Activated B cell treated with CpG ODN at 0.5 μM for 24 hours (primary cell): ENCODE measurements around the gene ZEB2. TPM values are rescaled to one million over a fixed set of nuclear protein-coding genes. Genes with fewer than 3 reads are reported as not detected.
A peak's percentile ranks its signal among the peaks of the same experiment; 100 is the strongest.

Experiments
- ATAC-seq: fragments of 200-7000 bp; cut with Tn5 transposase; one replicate; pipeline ENCODE4 v1.10.0; 2021; ENCODE audit warnings: low read depth, mild to moderate bottlenecking, moderate library complexity
- CTCF ChIA-PET: fragments of 350-600 bp; sonication (Branson Sonifier 250); formaldehyde crosslinking; loops from one replicate; lab custom pipeline; 2021; ENCODE audit warnings: antibody characterized with exemption; lab: Charles Lee
- POLR2A ChIA-PET: fragments of 350-600 bp; sonication (Branson Sonifier 250); formaldehyde crosslinking; loops from one replicate; lab custom pipeline; 2021; ENCODE audit warnings: antibody characterized with exemption; lab: Charles Lee
- DNase-seq: peaks from one replicate; pipeline ENCODE4 v3.0.0; 2022
- H3K27ac Mint-ChIP-seq: one replicate; pipeline ENCODE4 v1.8.0; 2020; ENCODE audit warnings: mixed read lengths
- H3K27me3 Mint-ChIP-seq: one replicate; pipeline ENCODE4 v1.8.0; 2021; ENCODE audit warnings: mixed read lengths
- H3K36me3 Mint-ChIP-seq: one replicate; pipeline ENCODE4 v1.8.0; 2021; ENCODE audit warnings: low read depth, mixed read lengths
- H3K4me1 Mint-ChIP-seq: one replicate; pipeline ENCODE4 v1.8.0; 2021; ENCODE audit warnings: mixed read lengths
- H3K4me3 Mint-ChIP-seq: one replicate; pipeline ENCODE4 v1.8.0; 2020; ENCODE audit warnings: mild to moderate bottlenecking, mixed read lengths
- H3K9me3 Mint-ChIP-seq: one replicate; pipeline ENCODE4 v1.8.0; 2020; ENCODE audit warnings: mixed read lengths
- intact Hi-C: fragments of 100-400 bp; cut with micrococcal nuclease; formaldehyde crosslinking; loops from one replicate; pipeline ENCODE4 v1.15.1; 2024
- total RNA-seq: library from RNA; stranded (reverse); gene quantifications from 2 replicates; pipeline ENCODE4 v1.2.3, GENCODE V29; 2022
- TF ChIP-seq, protein P1 (sequence below): fragments of 200-600 bp; IDR thresholded peaks from one replicate; pipeline ENCODE4 v1.8.0; 2022; ENCODE audit warnings: antibody characterized with exemption, mild to moderate bottlenecking

The ZEB2 gene
- total RNA-seq, 1 donor from 2014 or later: 200 TPM

DNA sequence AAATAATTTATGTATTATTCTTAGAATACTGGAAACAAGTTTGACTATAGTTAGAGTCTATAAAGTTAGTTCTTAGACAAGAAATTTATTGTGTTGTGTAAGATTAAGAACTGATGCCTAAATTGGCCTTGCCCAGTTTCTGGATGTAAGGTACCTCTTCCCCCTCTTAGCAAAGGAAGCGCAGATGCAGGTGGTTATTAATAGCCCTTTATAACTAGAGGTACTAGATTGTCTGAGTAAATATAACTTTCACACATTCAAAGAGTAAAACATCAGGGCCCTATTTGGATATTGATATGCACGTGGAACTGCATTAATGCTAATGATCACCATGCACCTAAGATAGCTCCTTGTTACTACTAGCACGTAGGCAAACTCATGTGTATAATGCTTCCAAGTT, 100.7 kb downstream of the ZEB2 start:
- no peak overlapping the region for H3K27ac Mint-ChIP-seq
- no peak for DNase-seq
- no peak overlapping the region for H3K4me3 Mint-ChIP-seq
- intact Hi-C loops: no loop called here
- H3K36me3 Mint-ChIP-seq: peaks cover 70% of the 10 kb centered on the region
- H3K9me3 Mint-ChIP-seq: peaks cover 3% of the 10 kb centered on the region
- no peak for ATAC-seq
- POLR2A ChIA-PET: no interaction called here
- H3K4me1 Mint-ChIP-seq: peaks cover 39% of the 10 kb centered on the region
- CTCF ChIA-PET: no interaction called here
- TF ChIP-seq, protein P1, sequence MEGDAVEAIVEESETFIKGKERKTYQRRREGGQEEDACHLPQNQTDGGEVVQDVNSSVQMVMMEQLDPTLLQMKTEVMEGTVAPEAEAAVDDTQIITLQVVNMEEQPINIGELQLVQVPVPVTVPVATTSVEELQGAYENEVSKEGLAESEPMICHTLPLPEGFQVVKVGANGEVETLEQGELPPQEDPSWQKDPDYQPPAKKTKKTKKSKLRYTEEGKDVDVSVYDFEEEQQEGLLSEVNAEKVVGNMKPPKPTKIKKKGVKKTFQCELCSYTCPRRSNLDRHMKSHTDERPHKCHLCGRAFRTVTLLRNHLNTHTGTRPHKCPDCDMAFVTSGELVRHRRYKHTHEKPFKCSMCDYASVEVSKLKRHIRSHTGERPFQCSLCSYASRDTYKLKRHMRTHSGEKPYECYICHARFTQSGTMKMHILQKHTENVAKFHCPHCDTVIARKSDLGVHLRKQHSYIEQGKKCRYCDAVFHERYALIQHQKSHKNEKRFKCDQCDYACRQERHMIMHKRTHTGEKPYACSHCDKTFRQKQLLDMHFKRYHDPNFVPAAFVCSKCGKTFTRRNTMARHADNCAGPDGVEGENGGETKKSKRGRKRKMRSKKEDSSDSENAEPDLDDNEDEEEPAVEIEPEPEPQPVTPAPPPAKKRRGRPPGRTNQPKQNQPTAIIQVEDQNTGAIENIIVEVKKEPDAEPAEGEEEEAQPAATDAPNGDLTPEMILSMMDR: no peak
- no peaks in the 10 kb centered on the region for H3K27me3 Mint-ChIP-seq

- Mint-ChIP-seq H3K4me3 (no peak overlapping the region), H3K27me3 (no peaks in the 10 kb centered on the region), H3K36me3 (peaks cover 62% of the 10 kb centered on the region), H3K27ac (peak overlapping the region; percentile 9), H3K9me3 (peaks cover 3% of the 10 kb centered on the region), H3K4me1 (peaks cover 21% of the 10 kb centered on the region)
- POLR2A ChIA-PET: interaction anchor here (0.5 to 0.6 kb wide), 2 partner anchors 12 to 493 kb away, joined by 3 to 7 read pairs; no protein-coding TSS in a partner anchor
- TF ChIP-seq, protein P1: no peak
- intact Hi-C loops: loop anchor here (2.0 kb wide), 1 partner anchor 15 kb away; no protein-coding TSS in a partner anchor
- CTCF ChIA-PET: no interaction called here
- ATAC-seq (no peak), DNase-seq (no peak)
These were observed 104.5 kb downstream of the ZEB2 start for GRCh38 chr2:144415386-144415785.

- H3K36me3 Mint-ChIP-seq: peaks cover 62% of the 10 kb centered on the region
- no peak overlapping the region for H3K4me3 Mint-ChIP-seq
- peak overlapping the region; percentile 36 for H3K27ac Mint-ChIP-seq
- intact Hi-C loops: loop anchor here (1.0 to 2.0 kb wide), 2 partner anchors 8 to 16 kb away; no protein-coding TSS in a partner anchor
- no peak for DNase-seq
- TF ChIP-seq, protein P1: no peak
- CTCF ChIA-PET: no interaction called here
- peaks cover 21% of the 10 kb centered on the region for H3K4me1 Mint-ChIP-seq
- peak; percentile 71 for ATAC-seq
- POLR2A ChIA-PET: interaction anchor here (0.5 to 1.4 kb wide), 2 partner anchors 12 to 23 kb away, joined by 3 to 4 read pairs; no protein-coding TSS in a partner anchor
- no peaks in the 10 kb centered on the region for H3K27me3 Mint-ChIP-seq
- H3K9me3 Mint-ChIP-seq: peaks cover 3% of the 10 kb centered on the region
These were observed 105.5 kb downstream of the ZEB2 start for GRCh38 chr2:144414324-144414845.

- H3K9me3 Mint-ChIP-seq: peaks cover 3% of the 10 kb centered on the region
- ATAC-seq (no peak), DNase-seq (no peak)
- no peaks in the 10 kb centered on the region for H3K27me3 Mint-ChIP-seq
- ChIA-PET POLR2A (no interaction called here), CTCF (no interaction called here)
- H3K4me1 Mint-ChIP-seq: peaks cover 26% of the 10 kb centered on the region
- H3K4me3 Mint-ChIP-seq: no peak overlapping the region
- H3K27ac Mint-ChIP-seq: no peak overlapping the region
- intact Hi-C loops: no loop called here
- H3K36me3 Mint-ChIP-seq: peaks cover 69% of the 10 kb centered on the region
- TF ChIP-seq, protein P1: no peak
These were observed 107.2 kb downstream of the ZEB2 start for GRCh38 chr2:144412709-144413108.

DNA sequence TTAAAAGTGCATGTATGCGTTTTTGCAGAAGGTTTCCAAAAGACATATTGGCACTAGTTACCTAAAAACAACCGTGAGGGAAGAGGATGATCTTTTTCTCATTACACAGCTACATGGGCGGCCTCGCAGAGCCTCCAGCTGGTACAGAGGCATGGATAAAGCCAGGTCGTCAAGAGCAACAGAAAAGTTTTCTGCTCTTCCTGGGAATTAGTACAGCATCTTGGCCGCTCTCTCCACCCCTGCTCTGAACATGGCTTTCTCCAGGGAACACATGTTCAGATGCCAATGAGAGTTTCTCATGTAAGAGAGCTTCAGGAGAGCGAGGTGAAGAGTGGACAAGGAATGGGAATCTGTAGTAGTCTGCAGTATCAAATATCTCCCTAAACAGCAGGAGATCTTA, 108.4 kb downstream of the ZEB2 start:
- Mint-ChIP-seq H3K36me3 (peaks cover 68% of the 10 kb centered on the region), H3K4me1 (peaks cover 33% of the 10 kb centered on the region), H3K27ac (no peak overlapping the region), H3K9me3 (no peaks in the 10 kb centered on the region), H3K27me3 (no peaks in the 10 kb centered on the region), H3K4me3 (no peak overlapping the region)
- ChIA-PET CTCF (no interaction called here), POLR2A (no interaction called here)
- intact Hi-C loops: no loop called here
- no peak for ATAC-seq
- TF ChIP-seq, protein P1: no peak
- DNase-seq: no peak
